Caco-2 (cell line): ENCODE measurements around the gene MRPL46. TPM values are rescaled to one million over a fixed set of nuclear protein-coding genes. Genes with fewer than 3 reads are reported as not detected.
"Not testable (repeated sequence)": the region's sequence is repeated elsewhere in the genome, so short reads cannot be mapped to it uniquely, and the experiment has no call there.

Experiments used
- BruUV-seq: library from RNA; stranded (reverse); fragments of 400-500 nt; replicated peaks from 2 replicates; lab custom pipeline; 2021; lab: Mats Ljungman, UMichigan
- CTCF ChIA-PET: fragments of 300-600 bp; sonication (Branson Sonifier 250); formaldehyde crosslinking; loops from one replicate; lab custom pipeline; 2022; ENCODE audit warnings: antibody characterized with exemption; lab: Charles Lee
- POLR2A ChIA-PET: fragments of 300-600 bp; sonication (Branson Sonifier 250); formaldehyde crosslinking; loops from one replicate; lab custom pipeline; 2022; ENCODE audit warnings: antibody characterized with exemption; lab: Charles Lee
- DNase-seq, 2 experiments: peaks; one replicate each; pipeline versions ENCODE4 v3.0.0 to v3.0.0-alpha.2; 2020 to 2022
- H3K27me3 ChIP-seq: replicated peaks from 2 replicates; pipeline ENCODE4 v1.6.0; 2011; ENCODE audit warnings: low read length; ENCODE audit not compliant: control insufficient read depth, insufficient read depth
- H3K36me3 ChIP-seq: 2 replicates; pipeline ENCODE4 v1.5.1; 2011; ENCODE audit warnings: low read length; ENCODE audit not compliant: control insufficient read depth, insufficient read depth
- H3K4me1 ChIP-seq: fragments of 250-450 bp; sonication (Bioruptor Pico); 2 replicates; pipeline ENCODE4 v1.5.1; 2020; ENCODE audit warnings: mild to moderate bottlenecking
- H3K4me3 ChIP-seq: 2 replicates; pipeline ENCODE4 v1.5.1; 2011; ENCODE audit warnings: low read depth, mild to moderate bottlenecking, control low read depth, low read length
- H3K9me3 ChIP-seq: fragments of 250-450 bp; sonication (Bioruptor Pico); 2 replicates; pipeline ENCODE4 v1.5.1; 2020; ENCODE audit warnings: mild to moderate bottlenecking, moderate library complexity
- H3K27ac Mint-ChIP-seq: one replicate; pipeline ENCODE4 v1.8.0; 2022; ENCODE audit warnings: mixed read lengths; ENCODE audit not compliant: unreplicated experiment
- H3K27me3 Mint-ChIP-seq: one replicate; pipeline ENCODE4 v1.8.0; 2022; ENCODE audit warnings: mixed read lengths; ENCODE audit not compliant: insufficient read depth, unreplicated experiment
- H3K36me3 Mint-ChIP-seq: one replicate; pipeline ENCODE4 v1.8.0; 2022; ENCODE audit warnings: mild to moderate bottlenecking, mixed read lengths; ENCODE audit not compliant: insufficient read depth, unreplicated experiment
- H3K4me1 Mint-ChIP-seq: one replicate; pipeline ENCODE4 v1.8.0; 2022; ENCODE audit warnings: low read depth, mixed read lengths; ENCODE audit not compliant: unreplicated experiment
- H3K4me3 Mint-ChIP-seq: one replicate; pipeline ENCODE4 v1.8.0; 2022; ENCODE audit warnings: mild to moderate bottlenecking, moderate library complexity, mixed read lengths; ENCODE audit not compliant: unreplicated experiment
- H3K9me3 Mint-ChIP-seq: one replicate; pipeline ENCODE4 v1.8.0; 2022; ENCODE audit warnings: mixed read lengths; ENCODE audit not compliant: unreplicated experiment
- CTCF ChIP-seq, 2 experiments: fragments of 200-600 bp in 1 of 2; IDR thresholded peaks; 1 replicate in 1 of 2; 2 replicates in 1 of 2; pipeline versions ENCODE4 v1.5.1 to v1.8.0; 2011 to 2022; ENCODE audit warnings: antibody characterized with exemption in 1 of 2, control low read depth in 1 of 2, inconsistent platforms in 1 of 2, low read depth in 1 of 2, low read length in 1 of 2, mild to moderate bottlenecking in 1 of 2, moderate library complexity in 1 of 2; ENCODE audit not compliant: insufficient read depth in 1 of 2, severe bottlenecking in 1 of 2, unreplicated experiment in 1 of 2
- intact Hi-C: fragments of 100-400 bp; cut with micrococcal nuclease; formaldehyde crosslinking; loops from one replicate; pipeline ENCODE4 v1.10.0; 2022; ENCODE audit not compliant: unreplicated experiment
- total RNA-seq: library from RNA; stranded (reverse); gene quantifications from 2 replicates; pipeline ENCODE4 v1.2.3, GENCODE V29; 2022

The MRPL46 gene
- total RNA-seq, 1 experiment from 2014 or later, result 44.5 TPM

- H3K4me1 ChIP-seq, result no peaks in the 10 kb centered on the region
- no peaks in the 10 kb centered on the region for H3K4me1 Mint-ChIP-seq
These were observed 26.0 kb downstream of the MRPL46 start for GRCh38 chr15:88441076-88441730.

GRCh38 chr15:88440021-88440420 lies 27.2 kb downstream of the MRPL46 start:
- Histone ChIP-seq H3K27me3 (no peaks in the 10 kb centered on the region), H3K36me3 (no peaks in the 10 kb centered on the region), H3K9me3 (0 out of 2 replicates have a peak, but pooled peaks cover 3% of the 10 kb centered on the region), H3K4me3 (no peak overlapping the region), H3K4me1 (no peaks in the 10 kb centered on the region)
- TF ChIP-seq CTCF (IDR thresholded peaks at IDR 0.05; ENCODE audit: insufficient read depth in 1 of 2, low read depth in 1 of 2, low read length in 1 of 2, severe bottlenecking in 1 of 2, unreplicated experiment in 1 of 2), result no peak
- no peak overlapping the region for H3K27ac Mint-ChIP-seq
- no peaks in the 10 kb centered on the region for H3K36me3 Mint-ChIP-seq
- peaks cover 7% of the 10 kb centered on the region for H3K27me3 Mint-ChIP-seq
- H3K4me3 Mint-ChIP-seq, result no peak overlapping the region
- H3K4me1 Mint-ChIP-seq, result no peaks in the 10 kb centered on the region
- intact Hi-C loops, result no loop called here
- peaks cover 23% of the 10 kb centered on the region for H3K9me3 Mint-ChIP-seq
- CTCF ChIA-PET, result no interaction called here
- POLR2A ChIA-PET, result no interaction called here
- BruUV-seq, result no TSS peak
- DNase-seq, result no peak

More at GRCh38 chr15:88441076-88441730, 26.0 kb downstream of the MRPL46 start:
- no peak for TF ChIP-seq CTCF (IDR thresholded peaks at IDR 0.05; ENCODE audit: insufficient read depth in 1 of 2, low read depth in 1 of 2, low read length in 1 of 2, severe bottlenecking in 1 of 2, unreplicated experiment in 1 of 2)
- ChIA-PET POLR2A (no interaction called here), CTCF (no interaction called here)
- H3K4me3 Mint-ChIP-seq, result no peak overlapping the region
- Histone ChIP-seq H3K27me3 (no peaks in the 10 kb centered on the region), H3K36me3 (no peaks in the 10 kb centered on the region), H3K4me3 (no peak overlapping the region), H3K9me3 (0 out of 2 replicates have a peak, but pooled peaks cover 3% of the 10 kb centered on the region)
- intact Hi-C loops, result no loop called here
- no TSS peak for BruUV-seq
- H3K27ac Mint-ChIP-seq, result no peak overlapping the region
- peaks cover 30% of the 10 kb centered on the region for H3K9me3 Mint-ChIP-seq
- no peaks in the 10 kb centered on the region for H3K36me3 Mint-ChIP-seq
- H3K27me3 Mint-ChIP-seq, result peaks cover 8% of the 10 kb centered on the region
- DNase-seq, result no peak

- BruUV-seq, result no TSS peak
- peaks cover 11% of the 10 kb centered on the region for H3K27me3 Mint-ChIP-seq
- H3K9me3 Mint-ChIP-seq, result peaks cover 4% of the 10 kb centered on the region
- no peaks in the 10 kb centered on the region for H3K36me3 Mint-ChIP-seq
- CTCF ChIA-PET, result no interaction called here
- Histone ChIP-seq H3K27me3 (no peaks in the 10 kb centered on the region), H3K4me3 (no peak overlapping the region), H3K4me1 (no peaks in the 10 kb centered on the region), H3K36me3 (no peaks in the 10 kb centered on the region), H3K9me3 (no peaks in the 10 kb centered on the region)
- POLR2A ChIA-PET, result no interaction called here
- DNase-seq, result no peak
- intact Hi-C loops, result no loop called here
- no peak for TF ChIP-seq CTCF (IDR thresholded peaks at IDR 0.05; ENCODE audit: insufficient read depth in 1 of 2, low read depth in 1 of 2, low read length in 1 of 2, severe bottlenecking in 1 of 2, unreplicated experiment in 1 of 2)
- no peaks in the 10 kb centered on the region for H3K4me1 Mint-ChIP-seq
- H3K27ac Mint-ChIP-seq, result no peak overlapping the region
- H3K4me3 Mint-ChIP-seq, result no peak overlapping the region
These were observed 29.0 kb downstream of the MRPL46 start for GRCh38 chr15:88438181-88438580.

- H3K27me3 ChIP-seq, H3K4me1 ChIP-seq, BruUV-seq, DNase-seq, H3K4me1 Mint-ChIP-seq, H3K4me3 Mint-ChIP-seq, H3K36me3 ChIP-seq, POLR2A ChIA-PET, H3K9me3 ChIP-seq, H3K4me3 ChIP-seq, H3K27ac Mint-ChIP-seq, CTCF ChIA-PET, H3K36me3 Mint-ChIP-seq, H3K9me3 Mint-ChIP-seq: not testable (repeated sequence)
- intact Hi-C loops, result loop anchor here (2.0 kb wide), 1 partner anchor 21 kb away; no protein-coding TSS in a partner anchor
- H3K27me3 Mint-ChIP-seq, result peaks cover 20% of the 10 kb centered on the region
These were observed 33.1 kb downstream of the MRPL46 start for GRCh38 chr15:88434106-88434505.
